WI38 (cell line): ENCODE results near the gene GPR141.
"Not testable (repeated sequence)": the region's sequence is repeated elsewhere in the genome, so short reads cannot be mapped to it uniquely, and the experiment has no call there.

Experiments
- H3K4me3 ChIP-seq: 2 replicates; pipeline ENCODE4 v1.5.1; 2011; ENCODE audit warnings: low read depth, mild to moderate bottlenecking, control low read depth, low read length
- TF ChIP-seq, protein P1 (sequence below): IDR thresholded peaks from 2 replicates; pipeline ENCODE4 v1.5.1; 2012; ENCODE audit warnings: low read depth, mild to moderate bottlenecking, control low read depth, low read length

GPR141 gene

DNA sequence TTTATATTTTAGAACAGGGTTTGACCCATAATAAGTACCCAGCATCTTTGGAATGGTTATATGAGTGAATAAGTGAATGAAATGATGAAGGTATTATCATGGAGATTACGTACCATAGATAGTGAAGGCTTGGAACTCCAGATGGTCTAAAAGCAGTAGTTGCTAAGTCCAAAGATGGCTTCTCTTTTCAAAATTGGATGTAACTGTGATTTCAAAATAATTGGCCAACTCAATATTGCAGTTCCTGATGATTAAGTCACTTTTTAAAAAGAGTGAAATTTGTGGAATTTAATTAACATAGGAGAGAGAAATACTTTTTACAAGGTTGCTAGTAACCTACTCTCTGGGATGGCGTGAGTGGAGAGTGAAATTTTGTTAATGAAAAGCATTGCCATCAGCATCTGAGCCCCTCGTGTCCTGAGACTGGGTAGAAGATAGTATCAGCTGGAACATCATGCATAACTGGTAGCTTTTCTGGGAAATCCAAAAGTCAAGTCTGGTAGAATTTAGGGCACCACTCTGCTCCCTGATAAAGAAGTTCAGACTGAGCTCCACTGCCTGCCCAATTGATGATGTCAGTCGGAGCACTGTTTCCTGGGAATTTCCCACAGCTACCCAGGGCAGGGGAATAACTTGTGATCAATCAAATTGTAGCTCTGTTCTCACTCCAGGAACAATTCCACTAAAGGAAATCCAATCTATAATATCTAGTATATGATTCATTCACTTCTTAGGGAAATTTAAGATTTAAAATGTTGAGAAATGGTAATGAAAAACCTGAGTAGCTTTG lies 3.2 kb downstream of the GPR141 start:
- TF ChIP-seq, protein P1, sequence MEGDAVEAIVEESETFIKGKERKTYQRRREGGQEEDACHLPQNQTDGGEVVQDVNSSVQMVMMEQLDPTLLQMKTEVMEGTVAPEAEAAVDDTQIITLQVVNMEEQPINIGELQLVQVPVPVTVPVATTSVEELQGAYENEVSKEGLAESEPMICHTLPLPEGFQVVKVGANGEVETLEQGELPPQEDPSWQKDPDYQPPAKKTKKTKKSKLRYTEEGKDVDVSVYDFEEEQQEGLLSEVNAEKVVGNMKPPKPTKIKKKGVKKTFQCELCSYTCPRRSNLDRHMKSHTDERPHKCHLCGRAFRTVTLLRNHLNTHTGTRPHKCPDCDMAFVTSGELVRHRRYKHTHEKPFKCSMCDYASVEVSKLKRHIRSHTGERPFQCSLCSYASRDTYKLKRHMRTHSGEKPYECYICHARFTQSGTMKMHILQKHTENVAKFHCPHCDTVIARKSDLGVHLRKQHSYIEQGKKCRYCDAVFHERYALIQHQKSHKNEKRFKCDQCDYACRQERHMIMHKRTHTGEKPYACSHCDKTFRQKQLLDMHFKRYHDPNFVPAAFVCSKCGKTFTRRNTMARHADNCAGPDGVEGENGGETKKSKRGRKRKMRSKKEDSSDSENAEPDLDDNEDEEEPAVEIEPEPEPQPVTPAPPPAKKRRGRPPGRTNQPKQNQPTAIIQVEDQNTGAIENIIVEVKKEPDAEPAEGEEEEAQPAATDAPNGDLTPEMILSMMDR, result no peak
- no peak overlapping the region for H3K4me3 ChIP-seq

DNA sequence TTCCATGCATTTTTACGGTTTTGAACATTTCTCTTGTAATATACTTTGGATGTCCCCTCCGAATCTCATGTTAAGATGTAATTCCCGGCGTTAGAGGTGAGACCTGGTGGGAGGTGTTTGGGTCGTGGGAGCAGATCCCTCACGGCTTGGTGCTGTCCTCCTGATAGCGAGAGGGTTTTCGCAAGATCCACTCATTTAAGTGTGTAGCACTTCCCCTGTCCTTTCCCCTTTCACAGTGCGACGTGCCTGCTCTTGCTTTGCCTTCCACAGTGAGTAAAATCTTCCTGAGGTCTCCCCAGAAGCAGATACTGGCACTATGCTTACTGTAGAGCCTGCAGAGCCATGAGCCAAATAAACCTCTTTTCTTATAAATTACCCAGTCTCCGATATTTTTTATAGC lies 6.6 kb downstream of the GPR141 start:
- H3K4me3 ChIP-seq, result no peak overlapping the region

DNA sequence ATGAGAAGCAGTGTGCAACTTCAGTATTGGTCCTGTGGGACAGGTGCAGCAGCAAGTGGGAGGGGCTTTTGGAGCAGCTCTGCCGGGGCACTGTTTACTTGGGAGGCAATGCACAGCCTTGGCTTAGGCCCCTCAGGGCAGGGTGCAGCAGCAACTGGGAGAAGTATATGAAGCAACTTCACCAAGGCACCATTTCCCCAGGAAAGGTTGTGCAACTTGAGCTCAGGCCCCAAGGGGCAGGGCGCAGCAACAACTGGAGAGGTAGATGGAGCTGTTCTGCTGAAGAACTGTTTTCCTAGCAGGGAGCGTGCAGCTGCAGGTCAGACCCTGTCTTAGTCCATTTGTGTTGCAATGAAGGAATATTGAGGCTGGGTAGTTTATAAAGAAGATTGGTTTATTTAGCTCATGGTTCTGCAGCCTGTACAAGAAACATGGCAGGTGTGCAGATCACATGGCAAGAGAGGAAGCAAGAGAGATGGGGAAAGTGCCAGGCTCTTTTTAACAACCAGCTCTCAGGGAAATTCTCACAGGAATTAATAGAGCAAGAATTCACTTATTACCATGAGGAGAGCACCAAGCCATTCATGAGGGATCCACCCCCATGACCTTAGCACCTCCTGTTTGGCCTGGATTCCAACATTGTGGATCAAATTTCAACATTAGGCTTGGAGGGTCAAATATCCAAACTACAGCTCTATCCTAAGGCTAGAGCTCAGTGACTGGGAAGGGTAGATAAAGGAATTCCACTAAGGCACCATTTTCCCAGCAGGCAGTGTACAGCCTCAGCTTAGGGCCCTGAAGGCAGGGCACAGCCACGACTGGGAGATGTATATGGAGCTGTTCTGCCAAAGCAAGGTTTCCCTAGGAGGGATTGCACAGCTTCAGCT lies 10.9 kb downstream of the GPR141 start:
- no peak overlapping the region for H3K4me3 ChIP-seq
- TF ChIP-seq, protein P1, result no peak

More for the DNA sequence above, 6.6 kb downstream of the GPR141 start:
- TF ChIP-seq, protein P1, result no peak

DNA sequence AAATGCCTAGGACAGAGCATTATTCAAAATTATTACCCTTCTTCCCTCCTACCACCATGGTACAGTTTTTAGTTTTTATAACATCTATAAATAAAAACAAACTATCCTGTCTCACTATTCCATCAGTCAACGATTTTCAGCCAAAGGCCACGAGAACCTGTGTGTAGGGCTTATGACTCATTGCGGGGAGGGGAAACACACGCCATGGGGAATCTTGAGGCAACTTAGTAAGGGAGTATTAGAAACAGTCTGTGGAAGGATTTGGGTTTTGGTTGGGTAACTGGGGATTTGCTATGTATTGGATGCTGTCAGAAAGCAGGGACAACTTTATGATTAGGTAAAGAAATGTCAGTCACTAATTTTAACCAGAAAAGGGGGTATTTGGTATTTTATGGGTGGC lies 14.7 kb downstream of the GPR141 start:
- TF ChIP-seq, protein P1, result no peak
- H3K4me3 ChIP-seq, result no peak overlapping the region

DNA sequence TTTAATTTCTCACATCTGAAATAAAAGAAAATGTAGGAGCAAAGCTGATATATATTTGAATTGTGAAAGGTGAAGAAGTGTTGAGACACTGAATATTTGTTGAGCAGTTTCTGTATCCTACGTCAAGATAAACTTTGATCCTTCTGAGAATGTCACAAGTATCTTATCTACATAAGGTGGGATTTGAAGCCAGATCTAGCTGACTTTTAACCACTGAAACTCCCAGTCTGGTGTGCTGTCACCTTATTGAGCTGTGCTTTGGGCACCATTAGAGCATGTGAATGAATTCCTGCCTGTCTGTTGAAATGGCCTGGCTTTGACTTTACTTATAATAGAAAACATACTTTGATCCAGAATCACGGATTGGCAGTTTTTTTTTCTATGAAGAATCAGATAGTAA lies 15.2 kb downstream of the GPR141 start:
- no peak overlapping the region for H3K4me3 ChIP-seq
- TF ChIP-seq, protein P1, result no peak

DNA sequence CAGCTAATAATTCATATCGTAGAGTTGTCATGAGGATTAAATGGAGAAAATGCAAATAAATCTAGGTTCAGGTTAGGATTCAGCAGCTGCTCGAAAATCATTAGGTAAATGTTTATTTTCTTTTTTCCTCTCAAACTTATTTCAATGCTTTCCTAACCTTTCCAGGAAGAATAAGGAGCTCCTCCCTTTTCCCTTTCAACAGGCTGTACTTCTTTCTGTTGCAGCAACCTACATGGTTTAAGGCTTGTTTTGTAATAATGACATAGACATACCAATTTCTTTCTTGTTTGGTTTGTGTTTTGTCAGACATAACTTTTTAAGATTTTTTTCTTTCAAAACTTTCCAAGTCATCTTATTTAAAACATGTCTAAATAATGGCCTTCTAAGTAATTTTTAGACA lies 18.2 kb downstream of the GPR141 start:
- TF ChIP-seq, protein P1, result no peak
- H3K4me3 ChIP-seq, result no peak overlapping the region

DNA sequence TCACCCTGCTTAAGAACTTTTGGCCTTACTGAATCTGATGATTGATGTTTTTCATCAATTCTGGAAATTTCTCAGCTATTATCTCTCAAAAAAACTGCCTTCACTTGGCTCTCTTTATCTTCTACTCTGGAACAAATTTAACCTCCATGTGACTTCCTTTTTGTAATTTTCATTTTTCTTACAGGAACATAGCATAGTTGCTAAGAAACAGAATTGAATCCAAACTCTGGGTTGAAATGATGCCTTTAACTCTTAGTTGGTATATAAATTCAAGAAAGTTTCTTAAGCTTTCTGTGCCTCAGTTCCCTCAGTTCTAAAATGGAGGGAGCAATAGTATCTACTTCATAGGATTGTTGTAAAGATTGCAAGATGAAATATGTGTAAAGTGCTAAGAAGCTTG lies 19.8 kb downstream of the GPR141 start:
- H3K4me3 ChIP-seq, result no peak overlapping the region
- TF ChIP-seq, protein P1, result no peak

DNA sequence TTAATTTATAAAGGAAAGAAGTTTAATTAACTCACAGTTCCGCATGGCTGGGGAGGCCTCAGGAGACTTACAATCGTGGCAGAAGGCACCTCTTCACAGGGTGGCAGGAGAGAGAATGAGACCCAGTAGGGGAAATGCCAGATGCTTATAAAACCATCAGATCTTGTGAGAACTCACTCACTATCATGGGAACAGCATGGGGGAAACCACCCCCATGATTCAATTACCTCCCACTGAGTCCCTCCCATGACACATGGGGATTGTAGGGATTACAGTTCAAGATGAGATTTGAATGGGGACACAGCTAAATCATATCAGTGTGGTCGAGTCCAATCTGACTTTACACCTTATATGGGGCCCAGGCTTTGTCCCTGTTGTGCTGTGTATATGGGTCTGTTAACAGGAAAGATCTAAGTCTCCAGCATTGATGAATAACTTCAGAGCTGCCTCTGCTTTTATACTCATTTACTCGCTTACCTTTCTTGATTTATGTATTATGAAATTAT lies 20.8 kb downstream of the GPR141 start:
- H3K4me3 ChIP-seq, result not testable (repeated sequence)
